Measurements from ENCODE around the gene PJA1.

Gene PJA1

GRCh38 chrX:69163936-69164741 lies 1.1 kb downstream of the PJA1 start:
- DNase-seq = peak; percentile 1

GRCh38 chrX:69162361-69162865 lies 2.8 kb downstream of the PJA1 start:
- no peak for DNase-seq

DNA sequence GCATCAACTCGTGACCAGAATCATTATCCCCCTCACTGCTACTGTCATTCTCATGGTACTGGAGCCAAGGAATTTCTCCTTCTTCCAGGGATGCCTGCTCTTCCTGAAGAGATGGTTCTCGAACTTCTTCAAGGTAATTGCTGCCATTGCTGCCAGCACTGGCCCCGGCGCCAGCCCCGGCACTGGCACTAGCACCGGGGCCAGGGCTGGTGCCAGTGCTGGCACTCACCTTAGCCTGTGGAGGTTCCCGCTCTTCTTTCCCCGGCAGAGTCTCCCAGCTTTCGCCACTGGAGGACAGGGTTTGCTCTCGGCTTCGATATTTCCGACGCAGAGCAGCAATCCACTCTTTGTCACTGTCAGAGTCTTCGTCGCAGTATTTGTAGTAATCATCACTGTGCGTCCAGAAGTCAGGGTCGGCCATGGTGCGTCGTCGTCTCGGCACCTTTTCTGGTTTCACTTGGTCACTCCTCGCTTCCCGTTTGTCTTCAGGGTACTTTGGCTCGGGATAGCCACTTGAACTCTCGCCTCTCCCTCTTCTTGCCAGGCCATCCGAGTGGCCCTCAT lies 3.4 kb downstream of the PJA1 start:
- DNase-seq = no peak

DNA sequence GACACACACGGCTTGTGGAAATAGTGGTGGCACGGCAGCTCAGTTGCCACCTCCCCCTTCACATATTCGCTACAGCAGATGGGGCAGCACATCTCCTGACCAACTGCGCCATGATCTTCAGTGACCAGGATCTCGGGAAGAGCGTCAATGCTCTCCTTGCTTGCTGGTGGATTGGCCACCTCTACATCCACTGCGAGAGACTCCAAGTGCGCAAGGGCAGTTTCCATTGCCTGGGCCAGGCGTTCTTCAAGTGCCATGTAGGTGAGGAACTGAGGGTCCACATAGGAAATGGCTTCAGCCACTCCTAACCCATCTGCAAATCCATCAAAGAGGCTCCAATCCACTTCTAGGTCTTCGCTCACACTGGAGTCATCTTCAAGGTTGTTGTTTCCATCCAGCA lies 3.9 kb downstream of the PJA1 start:
- DNase-seq = no peak

DNA sequence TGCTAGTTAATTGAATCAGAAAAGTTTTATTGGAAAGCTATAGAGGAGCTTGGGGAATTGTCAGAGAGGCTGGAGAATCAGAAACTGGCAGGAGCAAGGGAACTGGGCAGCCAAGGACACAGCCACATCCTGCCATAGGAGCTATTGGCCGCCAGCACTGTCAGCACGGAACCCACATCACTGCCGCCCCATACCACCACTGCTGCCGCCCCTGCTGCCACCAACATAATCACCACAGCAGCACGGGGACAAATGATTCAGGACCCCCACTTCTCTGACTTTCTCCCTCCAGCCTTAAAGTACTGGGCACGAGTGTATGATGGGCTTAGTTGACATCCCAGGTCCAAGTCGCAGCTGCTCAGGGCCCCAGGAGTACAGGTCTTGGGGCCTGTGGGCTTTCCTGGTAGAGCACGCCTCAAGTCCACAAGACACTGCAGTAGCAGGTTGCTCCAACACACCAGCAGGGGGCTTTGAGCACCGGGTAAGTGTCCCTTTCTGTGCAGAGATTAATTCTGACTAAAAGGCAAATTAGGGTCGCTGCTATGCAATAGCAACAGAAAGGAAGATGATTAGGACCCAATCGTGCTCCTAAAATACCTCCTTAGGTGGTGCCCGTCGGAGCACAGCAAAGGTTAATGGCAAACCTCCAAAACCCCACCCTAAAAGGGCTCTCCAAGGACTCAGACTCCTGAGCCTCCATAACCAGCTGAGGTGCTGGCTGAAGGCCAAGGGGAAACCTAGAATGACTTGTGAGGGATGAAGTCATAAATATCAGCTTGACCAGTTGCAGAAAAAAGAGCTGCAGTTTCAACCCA lies 6.9 kb downstream of the PJA1 start:
- peak; percentile 55 for DNase-seq

DNA sequence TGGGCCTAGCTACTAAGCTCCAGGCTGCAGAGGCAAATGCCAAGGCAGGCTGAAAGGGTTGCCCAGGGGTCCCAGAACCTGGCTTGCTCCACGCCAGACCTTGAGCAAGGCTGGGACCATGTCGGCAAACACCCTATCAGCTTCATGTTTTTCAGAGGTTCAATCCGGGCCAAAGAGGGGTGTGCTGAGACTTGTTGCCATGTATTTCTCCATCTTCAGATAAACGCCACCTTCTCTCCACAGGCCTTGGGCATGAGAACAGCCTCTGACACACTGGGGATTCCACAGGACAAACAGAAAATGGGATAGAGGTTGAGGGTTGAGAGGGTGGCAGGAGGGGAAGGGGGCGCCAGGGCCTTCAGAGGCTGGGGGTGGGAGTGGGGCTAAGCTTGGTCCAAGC lies 8.6 kb downstream of the PJA1 start:
- DNase-seq = no peak

- DNase-seq = no peak
These were observed 9.3 kb downstream of the PJA1 start for GRCh38 chrX:69155786-69156520.

- no peak for DNase-seq
These were observed 11.2 kb downstream of the PJA1 start for GRCh38 chrX:69154051-69154450.

GRCh38 chrX:69153060-69153730 lies 12.1 kb downstream of the PJA1 start:
- no peak for DNase-seq

GRCh38 chrX:69152417-69152841 lies 12.8 kb downstream of the PJA1 start:
- peak; percentile 24 for DNase-seq

- no peak for DNase-seq
These were observed 13.4 kb downstream of the PJA1 start for GRCh38 chrX:69151866-69152284.

- DNase-seq = no peak
These were observed 14.8 kb downstream of the PJA1 start for GRCh38 chrX:69150281-69150960.

GRCh38 chrX:69149466-69150280 lies 15.6 kb downstream of the PJA1 start:
- no peak for DNase-seq

- peak; percentile 2 for DNase-seq
These were observed 16.3 kb downstream of the PJA1 start for GRCh38 chrX:69148946-69149345.

DNA sequence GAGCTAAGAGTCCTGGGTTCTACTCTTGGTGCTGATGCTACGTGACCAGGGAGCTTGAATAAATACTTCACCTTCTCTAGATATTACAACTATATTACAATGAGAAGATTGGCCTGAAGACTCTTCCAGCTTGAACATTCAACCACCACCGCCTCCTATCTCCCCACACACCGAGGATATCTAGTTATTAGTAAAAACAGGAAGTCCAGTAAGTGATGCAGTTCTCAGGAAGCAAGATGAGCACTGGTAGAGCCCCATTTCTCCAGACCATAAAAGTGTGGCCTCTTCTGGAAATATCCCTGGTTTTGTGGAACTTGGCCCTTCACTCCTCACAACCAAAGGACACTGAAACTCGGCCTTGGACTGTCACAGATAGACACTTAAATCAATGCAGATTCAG lies 18.5 kb downstream of the PJA1 start:
- DNase-seq = peak; percentile 5

GRCh38 chrX:69145714-69146113 lies 19.5 kb downstream of the PJA1 start:
- no peak for DNase-seq

GRCh38 chrX:69144838-69145680 lies 20.2 kb downstream of the PJA1 start:
- no peak for DNase-seq

GRCh38 chrX:69143530-69143929 lies 21.7 kb downstream of the PJA1 start:
- no peak for DNase-seq

DNA sequence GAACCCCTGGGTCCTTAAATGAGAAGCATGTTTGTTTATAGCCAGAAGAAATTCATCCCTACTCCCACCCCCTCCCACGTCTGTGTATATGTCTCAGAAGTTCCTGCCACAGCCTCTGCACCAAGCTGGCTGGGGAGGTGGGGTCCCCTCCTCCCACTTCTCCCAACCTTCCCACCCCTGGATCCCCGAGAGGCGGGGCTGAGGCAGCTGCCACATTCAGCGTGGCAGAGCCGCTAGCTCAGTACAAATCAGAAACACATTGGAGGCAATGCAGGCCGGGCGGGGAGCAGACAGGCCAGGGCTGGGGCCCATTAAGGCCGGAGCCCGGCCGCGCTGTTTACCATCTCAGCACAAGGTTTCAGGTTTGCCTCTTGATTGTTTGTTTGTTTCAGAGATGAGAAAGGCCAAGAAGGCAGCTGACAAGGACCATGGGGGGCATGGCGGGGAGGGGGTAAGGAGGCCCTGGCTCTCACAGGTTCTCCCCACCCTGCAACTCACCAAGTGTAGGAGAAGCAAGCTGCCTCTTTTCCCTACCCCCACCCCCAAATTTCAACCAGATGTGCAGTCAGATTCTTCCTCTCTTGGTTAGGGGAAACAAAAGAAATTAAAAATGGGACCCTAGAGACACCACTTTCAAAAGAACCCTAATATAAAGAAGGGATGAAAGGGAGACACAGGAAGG lies 22.3 kb downstream of the PJA1 start:
- DNase-seq = no peak

Data from OCI-M1 (cell line).